NK-92 (cell line): Measurements from ENCODE around the gene PRMT1.

Experiments used
- DNase-seq: peaks from one replicate; lab custom pipeline; 2025; ENCODE audit not compliant: unreplicated experiment; lab: John Stamatoyannopoulos, UW

PRMT1 gene

DNA sequence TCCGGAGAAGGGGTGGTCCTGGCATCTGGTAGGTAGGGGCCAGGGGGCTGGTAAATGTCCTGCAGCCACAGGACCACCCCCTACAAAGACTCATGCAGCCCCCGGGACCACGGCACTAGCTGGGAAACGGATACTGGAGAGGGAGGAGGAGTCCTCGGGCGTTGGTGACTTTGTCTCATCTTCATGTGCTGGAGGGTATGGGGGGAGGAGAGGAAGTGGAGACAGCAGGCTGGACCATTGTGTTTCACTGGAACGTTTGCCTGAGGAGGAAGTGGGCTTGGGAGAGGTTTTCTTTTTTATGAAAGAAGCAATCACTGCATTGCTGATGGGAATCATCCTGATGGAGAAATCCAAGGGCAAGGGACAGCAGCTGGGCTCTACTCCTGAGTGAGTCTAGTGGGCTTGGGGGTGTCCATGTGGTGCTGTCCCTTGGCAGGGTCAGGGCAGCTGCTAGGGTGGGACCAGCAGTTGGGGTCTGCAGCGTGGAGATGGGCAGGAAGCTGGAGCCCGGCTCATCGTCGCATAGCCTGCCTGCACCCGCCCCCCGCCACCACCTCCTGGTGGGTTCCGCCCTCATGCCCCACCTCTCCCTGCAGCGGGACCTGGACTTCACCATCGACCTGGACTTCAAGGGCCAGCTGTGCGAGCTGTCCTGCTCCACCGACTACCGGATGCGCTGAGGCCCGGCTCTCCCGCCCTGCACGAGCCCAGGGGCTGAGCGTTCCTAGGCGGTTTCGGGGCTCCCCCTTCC lies 10.7 kb downstream of the PRMT1 start:
- no peak for DNase-seq

DNA sequence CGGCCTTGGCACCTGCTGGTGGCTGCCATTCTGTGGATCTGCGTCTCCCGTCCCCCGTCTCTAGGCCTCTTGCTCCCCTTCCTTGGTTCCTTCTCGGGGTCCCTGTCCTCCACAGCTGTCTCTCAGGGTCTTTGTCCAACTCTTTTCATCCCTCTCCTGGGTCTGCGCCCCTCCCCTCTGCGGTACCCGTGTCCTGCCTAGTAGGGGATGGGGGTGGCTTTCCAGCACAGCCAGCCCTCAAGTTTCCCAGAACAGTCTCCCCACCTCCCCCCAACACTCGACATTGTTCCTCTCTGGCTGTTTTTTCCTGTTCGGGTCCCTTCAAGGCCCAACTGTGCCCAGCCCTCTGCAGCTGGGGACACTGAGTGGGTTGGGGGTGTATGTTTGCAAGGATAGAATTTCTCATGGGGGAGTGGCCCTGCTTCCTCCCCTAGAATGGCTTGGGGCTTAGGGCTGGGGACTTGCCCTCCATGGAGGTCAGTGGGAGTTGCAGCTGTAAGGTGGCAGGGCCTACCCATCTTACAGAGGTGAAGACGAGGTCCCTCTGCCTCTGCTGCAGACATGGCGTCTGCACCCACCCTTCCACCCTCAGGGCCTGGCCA lies 11.6 kb downstream of the PRMT1 start:
- DNase-seq, result no peak

DNA sequence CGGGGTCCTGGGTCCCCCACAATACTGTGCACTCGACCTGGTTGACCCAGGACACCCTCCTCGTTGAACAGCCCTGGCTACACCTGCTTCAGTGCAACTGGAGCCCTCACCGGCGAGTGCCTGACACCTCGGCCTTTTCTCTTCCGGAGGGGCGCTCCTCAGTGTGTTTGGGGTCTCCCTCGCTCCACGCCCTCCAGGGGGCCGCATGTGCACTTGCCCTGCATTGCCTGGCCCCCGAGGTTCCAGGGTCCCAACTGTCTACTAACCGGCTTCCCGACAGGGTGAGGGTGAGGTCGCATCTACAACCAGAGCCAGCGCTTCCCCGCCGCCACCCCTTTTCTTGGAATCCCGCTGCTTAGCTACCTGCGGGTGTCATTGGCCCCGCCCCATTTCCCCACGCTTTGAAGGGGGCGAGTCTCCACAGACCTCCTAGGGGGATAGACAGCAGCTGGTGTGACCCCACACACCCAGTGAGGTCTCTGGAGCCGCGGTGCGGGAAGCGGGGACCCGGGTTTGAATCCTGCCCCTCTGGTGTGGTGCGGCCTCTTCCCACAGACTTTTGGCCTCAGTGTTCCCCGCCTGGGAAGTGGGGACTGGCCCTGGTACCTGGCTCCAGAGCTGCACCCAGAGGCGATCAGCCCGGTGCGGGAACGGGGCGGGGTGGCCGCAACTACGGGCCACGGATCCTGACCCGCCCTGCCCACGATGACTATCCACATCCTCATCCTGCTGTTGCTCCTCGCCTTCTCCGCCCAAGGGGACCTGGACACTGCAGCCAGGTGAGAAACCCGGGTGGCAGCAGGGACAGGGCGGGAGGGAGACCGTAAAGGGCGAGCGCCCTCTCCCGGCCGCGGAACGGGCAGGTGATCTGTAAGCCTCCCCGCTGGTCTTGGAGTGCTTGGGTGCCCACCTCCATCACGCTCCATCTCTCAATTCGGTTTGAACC lies 12.3 kb downstream of the PRMT1 start, which contains the start of gene ADM5:
ADM5 (plus strand) TSS at position 462 of the 946 bp plus-strand sequence; CDS start at position 706, 244 bp downstream.
- no peak for DNase-seq

DNA sequence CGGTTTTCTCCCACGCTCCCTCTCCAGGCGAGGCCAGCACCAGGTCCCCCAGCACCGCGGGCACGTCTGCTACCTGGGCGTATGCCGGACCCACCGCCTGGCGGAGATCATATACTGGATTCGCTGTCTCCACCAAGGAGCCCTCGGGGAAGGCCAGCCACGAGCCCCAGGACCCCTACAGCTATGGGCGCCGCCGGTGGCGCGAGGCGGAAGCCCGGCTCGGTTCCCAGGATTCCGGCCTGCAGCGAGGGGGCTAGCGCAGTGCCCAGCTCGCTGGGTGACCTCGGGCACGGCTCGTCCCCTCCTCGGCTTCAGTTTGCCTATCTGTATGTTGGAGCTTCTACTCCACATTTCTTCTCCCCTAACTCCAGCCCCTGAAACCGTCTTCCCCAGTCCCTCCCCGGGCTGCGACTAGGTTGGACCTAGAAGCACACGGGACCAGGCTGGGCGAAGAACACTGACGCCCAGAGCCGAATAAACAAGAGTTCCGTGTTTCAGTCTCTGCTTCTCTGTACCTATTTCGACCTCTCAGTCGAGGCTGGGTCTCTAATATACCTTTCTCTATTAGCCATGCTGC lies 13.1 kb downstream of the PRMT1 start:
- no peak for DNase-seq

DNA sequence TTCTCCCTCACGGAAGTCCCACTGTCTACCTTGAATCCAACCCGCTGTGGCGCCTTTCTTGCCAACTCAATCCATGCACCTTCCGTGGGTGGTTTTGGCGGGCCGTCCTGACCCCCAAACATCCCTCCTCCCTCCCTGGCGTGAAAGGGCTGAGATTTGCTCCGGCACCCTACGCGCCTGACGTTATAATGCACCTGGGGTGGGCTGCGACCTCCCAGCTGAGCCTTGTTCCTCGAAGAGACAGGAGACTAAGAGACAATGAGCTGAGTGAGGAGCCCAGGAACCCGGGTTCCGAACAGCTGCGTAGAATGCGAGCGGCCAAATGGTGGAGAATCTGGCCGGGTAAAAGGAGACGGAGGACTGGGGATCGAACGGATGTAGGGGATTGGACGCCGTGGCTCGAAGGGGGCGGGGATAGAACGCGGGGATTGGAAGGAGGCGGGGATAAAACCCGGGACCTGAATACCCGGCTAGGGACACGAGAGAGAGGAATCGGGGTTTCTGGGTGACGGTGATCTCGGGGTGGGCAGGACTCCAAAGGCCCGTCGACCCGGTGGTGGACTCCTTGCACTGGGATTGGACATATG lies 13.7 kb downstream of the PRMT1 start, which contains the start of gene CPT1C:
CPT1C (plus strand) TSS at position 461 of the 587 bp plus-strand sequence. CDS start 1,137 bp downstream, outside the sequence.
- no peak for DNase-seq

DNA sequence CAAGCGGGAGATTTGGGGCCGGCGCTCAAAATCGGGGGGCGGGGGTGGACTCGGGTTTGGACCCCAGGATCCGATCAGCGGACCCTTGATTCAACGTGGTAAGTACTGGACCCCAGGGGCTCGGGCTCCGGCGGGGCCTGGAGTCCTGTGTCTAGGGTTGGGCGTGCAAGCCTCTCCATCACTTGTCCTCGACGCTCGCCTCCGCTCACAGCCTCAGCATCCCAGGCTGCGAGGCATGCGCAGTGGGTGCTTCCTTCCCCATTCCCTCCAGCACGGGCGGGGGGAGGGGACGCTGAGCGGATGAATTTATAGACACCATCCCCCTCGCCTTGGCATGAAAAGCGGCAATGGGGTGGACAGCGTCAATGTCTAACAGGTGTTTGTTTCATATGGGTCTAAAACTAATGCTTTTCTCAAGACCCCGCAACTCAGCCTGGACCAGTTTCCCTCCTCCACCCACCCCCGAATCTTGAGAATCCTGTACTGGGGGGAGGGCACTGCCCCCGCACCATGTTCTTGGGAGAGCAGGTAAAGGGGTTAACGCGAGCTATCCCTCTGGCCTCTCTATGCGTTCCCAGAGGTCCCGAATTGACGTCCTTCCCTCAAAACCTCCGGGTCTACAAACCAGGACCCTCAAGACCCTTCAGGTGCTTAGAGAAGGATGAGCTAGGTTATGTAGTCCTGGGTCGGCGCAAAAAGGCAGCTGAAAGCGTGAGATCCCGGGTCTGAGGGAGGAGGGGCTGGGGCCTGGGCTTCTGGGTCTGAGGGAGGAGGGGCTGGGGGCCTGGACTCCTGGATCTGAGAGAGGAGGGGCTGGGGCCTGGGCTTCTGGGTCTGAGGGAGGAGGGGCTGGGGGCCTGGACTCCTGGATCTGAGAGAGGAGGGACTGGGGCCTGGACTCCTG lies 14.4 kb downstream of the PRMT1 start:
- DNase-seq, result no peak

DNA sequence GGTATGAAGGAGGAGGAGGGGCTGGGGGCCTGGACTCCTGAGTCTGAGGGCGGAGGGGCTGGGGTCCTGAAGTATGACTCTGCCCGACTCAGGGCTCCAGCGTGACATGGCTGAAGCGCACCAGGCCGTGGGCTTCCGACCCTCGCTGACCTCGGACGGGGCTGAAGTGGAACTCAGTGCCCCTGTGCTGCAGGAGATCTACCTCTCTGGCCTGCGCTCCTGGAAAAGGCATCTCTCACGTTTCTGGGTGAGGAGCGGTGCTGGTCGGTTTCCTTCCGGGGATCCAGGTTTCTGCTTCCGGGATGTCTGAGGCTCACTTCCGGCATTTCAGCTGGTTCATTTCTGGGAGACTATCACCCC lies 15.1 kb downstream of the PRMT1 start:
- no peak for DNase-seq

DNA sequence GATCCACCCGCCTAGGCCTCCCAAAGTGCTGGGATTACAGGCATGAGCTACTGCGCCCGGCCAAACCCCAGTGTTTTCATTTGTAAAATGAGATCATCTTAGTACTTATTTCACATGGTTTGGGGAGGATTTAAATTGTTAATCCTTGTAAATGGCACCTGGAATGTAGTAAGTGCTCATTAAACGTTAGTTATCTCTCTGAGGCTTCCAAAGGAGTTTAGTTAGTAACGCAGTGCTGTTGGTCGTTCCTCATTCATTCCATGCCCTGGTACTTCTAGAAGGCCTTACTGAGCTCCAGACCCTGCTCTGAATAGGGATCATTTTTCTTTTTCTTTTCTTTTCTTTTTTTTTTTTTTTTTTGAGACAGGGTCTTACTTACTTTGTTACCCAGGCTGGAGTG lies 19.0 kb downstream of the PRMT1 start:
- no peak for DNase-seq

DNA sequence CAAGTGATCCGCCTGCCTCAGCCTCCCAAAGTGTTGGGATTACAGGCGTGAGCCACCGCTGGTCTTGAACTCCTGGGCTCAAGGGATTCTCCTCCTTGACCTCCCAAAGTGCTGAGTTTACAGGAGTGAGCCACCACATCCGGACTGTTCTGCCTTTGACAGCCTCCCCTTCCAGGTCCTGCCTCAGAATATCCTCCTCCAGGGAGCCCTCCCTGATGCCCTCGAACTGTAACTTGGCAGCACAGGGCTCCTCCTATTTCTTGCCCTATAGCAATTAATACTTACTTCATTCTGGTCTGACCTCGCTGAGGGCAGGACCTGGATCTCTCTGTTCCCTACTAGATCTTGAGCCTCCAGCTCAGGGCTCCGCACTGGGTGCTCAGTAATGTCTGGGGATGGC lies 19.8 kb downstream of the PRMT1 start:
- no peak for DNase-seq

DNA sequence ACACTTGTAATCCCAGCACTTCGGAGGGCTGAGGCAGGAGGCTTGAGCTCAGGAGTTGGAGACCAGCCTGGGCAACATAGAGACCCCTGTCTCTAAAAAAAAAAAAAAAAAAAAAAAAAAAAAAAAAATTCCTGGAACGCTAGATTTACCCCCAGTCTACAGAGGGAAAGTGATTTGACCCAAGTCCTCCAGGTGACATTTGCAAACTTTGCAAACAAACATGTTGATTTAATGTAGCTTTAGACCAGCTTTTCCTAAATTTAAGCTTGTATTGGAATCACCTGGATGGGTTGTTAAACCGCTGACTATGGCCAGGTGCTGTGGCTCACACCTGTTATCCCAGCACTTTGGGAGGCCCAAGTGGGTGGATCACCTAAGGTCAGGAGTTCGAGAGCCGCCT lies 22.3 kb downstream of the PRMT1 start:
- no peak for DNase-seq

DNA sequence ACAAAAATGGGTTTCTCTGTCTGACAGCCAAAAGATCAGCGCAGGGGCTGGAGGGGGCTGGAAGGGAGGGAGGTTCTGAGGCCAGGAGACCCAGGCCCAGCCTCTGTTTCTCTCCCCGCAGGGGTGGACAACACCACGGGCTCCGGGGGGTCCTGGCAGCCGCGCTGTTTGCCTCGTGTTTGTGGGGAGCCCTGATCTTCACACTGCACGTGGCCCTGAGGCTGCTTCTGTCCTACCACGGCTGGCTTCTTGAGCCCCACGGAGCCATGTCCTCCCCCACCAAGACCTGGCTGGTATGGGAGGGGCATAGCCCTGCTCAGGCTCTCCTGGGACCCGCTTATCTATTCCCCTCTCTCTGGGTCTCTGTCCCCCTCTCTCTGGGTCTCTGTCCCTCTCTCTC lies 23.5 kb downstream of the PRMT1 start:
- no peak for DNase-seq

DNA sequence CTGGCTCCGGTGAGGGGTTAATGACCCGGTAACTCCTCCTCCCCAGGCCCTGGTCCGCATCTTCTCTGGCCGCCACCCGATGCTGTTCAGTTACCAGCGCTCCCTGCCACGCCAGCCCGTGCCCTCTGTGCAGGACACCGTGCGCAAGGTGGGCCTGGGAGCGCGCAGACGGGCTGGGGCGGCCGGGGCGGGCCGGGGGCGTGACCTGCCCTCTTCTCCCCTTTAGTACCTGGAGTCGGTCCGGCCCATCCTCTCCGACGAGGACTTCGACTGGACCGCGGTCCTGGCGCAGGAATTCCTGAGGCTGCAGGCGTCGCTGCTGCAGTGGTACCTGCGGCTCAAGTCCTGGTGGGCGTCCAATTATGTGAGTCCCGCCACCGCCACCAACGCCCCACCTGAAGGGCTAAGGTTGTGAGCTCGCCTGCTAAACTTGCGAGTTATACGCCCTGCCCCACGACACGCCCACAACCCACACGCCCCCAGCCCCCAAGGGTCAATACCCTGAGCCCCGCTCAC lies 24.3 kb downstream of the PRMT1 start:
- no peak for DNase-seq

DNA sequence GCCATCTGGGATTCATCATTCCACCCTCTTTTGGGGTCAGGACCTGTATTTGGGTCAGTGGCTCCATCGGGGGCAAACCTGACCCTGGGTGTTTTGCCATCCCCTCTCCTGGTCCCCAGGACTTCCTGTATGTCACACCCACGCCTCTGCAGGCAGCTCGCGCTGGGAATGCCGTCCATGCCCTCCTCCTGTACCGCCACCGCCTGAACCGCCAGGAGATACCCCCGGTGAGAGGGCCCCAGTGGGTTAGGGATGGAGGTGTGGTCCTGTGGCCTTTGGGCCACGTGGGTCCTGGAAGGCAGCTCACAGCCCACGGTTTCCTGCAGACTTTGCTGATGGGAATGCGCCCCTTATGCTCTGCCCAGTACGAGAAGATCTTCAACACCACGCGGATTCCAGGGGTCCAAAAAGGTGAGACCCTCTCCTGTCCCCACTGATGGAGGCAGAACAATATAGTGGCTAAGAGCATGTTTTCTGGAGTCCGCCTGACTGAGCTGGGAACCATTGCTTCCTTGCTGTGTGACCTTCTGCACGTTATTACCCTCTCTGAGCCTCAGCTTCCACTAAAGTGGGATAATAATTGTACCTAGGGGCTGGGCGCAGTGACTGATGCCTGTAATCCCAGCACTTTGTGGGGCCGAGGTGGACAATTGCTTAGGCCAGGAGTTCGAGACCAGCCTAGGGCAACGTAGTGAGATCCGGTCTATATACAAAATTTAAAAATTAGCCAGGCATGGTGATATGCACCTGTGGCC lies 28.0 kb downstream of the PRMT1 start:
- DNase-seq, result no peak

DNA sequence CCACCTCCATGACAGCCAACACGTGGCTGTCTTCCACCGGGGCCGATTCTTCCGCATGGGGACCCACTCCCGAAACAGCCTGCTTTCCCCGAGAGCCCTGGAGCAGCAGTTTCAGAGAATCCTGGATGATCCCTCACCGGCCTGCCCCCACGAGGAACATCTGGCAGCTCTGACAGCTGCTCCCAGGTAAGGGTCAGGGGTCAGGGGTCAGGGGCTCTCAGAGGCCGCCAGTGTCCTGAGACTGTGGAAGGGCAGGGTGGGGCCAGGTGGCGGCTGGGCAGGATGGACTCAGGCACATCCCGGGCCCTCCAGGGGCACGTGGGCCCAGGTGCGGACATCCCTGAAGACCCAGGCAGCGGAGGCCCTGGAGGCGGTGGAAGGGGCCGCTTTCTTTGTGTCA lies 28.8 kb downstream of the PRMT1 start:
- DNase-seq, result no peak

DNA sequence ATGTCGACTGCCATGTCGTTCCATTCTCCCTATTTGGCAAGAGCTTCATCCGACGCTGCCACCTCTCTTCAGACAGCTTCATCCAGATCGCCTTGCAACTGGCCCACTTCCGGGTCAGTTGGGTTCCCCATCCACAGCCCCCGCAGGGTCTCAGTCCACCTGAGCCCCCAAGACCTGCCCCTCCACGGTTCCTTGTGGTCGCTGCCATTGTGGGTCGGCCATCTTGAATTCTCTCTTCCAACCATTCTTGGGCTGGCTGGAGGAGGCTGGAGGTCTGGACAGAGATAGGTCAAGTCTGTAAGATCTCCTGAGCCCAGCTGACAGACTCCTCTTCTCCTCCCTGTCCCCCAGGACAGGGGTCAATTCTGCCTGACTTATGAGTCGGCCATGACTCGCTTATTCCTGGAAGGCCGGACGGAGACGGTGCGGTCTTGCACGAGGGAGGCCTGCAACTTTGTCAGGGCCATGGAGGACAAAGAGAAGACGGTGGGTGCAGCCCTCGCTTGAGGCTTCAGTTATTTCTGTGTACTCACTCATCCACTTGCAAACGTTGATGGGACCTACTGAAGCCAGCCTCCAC lies 33.4 kb downstream of the PRMT1 start:
- no peak for DNase-seq

DNA sequence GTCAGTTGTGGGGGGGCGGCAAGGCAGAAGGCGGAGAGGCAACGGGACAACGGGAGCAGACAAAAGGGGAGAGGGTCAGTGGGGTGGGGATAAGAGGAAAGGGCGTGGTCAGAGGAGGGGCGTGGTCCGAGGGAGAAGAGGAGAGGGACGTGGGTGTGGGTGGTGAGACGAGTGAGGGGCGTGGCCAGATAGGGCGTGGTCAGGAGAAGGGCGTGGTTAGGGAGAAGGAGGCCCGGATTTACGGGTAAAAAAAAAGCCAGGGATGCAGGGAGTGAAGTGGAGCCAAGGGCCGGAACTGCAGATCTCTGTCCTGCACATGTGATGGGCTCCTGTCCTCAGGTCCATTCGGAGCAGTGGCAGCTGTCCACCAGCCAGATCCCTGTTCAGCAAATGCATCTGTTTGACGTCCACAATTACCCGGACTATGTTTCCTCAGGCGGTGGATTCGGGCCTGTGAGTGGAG lies 35.4 kb downstream of the PRMT1 start:
- no peak for DNase-seq

DNA sequence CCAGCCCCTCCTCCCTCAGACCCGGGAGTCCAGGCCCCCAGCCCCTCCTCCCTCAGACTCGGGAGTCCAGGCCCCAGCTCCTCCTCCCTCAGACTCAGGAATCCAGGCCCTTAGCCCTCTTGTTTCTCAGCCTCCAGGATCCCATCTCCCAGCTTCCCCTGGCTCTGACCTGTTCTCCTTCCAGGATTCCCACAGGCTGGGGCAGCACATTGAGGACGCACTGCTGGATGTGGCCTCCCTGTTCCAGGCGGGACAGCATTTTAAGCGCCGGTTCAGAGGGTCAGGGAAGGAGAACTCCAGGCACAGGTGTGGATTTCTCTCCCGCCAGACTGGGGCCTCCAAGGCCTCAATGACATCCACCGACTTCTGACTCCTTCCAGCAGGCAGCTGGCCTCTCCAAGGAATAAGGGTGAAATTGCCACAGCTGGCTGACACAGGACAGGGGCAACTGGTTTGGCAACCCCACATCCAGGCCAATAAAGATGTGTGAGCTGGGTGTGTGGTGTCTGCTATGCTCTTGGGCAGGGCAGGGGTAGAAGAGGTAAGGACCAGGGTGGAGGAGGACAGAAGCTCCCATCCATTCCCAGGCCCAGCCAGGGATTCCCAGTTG lies 36.3 kb downstream of the PRMT1 start:
- DNase-seq, result no peak

DNA sequence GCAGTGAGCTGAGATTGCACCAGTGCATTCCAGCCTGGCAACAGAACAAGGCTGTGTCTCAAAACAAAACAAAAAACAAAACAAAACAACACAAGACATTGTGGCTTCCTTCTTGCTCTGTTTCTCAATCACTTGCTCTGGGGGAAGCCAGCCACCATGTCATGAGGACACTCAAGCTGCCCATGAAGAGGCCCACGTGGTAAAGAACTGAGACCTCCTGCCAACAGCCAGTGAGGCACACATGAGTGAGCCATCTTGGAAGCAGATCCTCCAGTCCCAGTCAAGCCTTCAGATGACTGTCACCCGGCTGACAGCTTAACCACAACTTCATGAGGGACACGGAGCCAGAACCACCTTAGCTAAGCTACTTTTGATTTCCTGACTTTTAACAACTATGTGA lies 39.1 kb downstream of the PRMT1 start:
- no peak for DNase-seq
